CD4-positive, alpha-beta T cell treated with Interleukin-4 for 4 hours (primary cell): ENCODE data around the gene ITPKB.
"Not testable (repeated sequence)": the region's sequence is repeated elsewhere in the genome, so short reads cannot be mapped to it uniquely, and the experiment has no call there.

Source experiments
- DNase-seq: peaks from one replicate; pipeline ENCODE4 v3.0.0-alpha.2; 2020

The ITPKB gene

GRCh38 chr1:226738995-226739695 lies at the start of gene ITPKB:
TSS of gene ITPKB (minus strand) at chr1:226739282. CDS start at chr1:226737458, 1,824 bp downstream.
- peak; percentile 90 for DNase-seq

- no peak for DNase-seq
These were observed 48.6 kb upstream of the ITPKB start for GRCh38 chr1:226787638-226788037.

DNA sequence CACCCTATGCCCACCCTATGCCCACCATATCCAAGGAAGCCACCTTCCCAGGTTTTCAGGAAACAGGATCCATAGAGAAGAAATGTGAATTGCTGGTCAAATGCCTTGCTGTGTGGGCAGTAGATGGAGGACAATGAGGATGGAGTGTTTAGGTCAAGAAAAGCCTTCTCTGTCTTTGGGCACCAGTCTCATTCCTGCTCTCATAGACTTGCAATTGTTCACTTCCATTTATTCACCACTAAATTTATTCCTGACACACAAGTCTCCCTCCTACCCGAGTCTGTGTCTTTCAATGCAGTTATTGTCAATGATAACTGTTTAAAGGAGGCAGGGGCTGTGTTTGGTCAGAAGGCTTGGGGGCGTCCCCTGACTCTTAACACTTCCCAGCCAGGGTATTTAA lies 48.0 kb upstream of the ITPKB start:
- DNase-seq: no peak

DNA sequence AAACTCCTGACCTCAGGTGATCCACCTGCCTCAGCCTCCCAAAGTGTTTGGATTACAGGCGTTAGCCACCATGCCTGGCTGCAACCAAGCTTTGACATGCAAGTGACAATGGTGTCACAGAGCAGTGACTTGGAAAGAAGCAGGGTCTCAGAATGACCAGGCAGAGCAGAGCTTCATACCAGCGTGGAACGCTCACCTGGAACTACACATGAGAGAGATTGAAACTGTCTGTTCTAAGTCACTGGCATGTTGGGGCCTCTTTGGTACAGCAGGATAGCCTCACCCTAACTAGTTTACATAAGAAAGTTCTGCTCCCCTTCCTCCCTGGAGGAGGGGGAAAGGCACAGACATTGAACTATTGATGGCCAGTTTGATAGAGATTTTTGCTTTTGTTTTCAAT lies 47.5 kb upstream of the ITPKB start:
- DNase-seq: no peak

DNA sequence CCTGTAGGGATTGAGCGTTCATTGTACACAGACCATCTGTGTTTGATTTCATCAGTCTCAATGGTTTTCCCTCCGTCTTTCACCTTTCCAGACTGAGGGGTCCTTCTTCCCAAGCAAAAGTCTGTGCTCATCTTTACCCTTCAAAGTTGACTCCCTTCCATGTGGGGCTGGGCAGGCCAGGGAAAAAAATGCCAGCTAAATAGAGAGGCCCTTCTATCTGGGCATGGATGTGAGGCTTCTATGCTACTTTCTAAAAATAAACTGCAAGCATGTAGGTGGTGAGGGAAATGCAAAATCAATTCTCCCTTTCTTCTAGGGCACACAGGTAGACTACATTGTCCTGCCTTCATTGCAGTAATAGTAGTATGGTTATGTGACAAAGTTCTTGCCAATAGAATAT lies 46.7 kb upstream of the ITPKB start:
- DNase-seq: no peak

- DNase-seq: no peak
These were observed 45.3 kb upstream of the ITPKB start for GRCh38 chr1:226784081-226785049.

DNA sequence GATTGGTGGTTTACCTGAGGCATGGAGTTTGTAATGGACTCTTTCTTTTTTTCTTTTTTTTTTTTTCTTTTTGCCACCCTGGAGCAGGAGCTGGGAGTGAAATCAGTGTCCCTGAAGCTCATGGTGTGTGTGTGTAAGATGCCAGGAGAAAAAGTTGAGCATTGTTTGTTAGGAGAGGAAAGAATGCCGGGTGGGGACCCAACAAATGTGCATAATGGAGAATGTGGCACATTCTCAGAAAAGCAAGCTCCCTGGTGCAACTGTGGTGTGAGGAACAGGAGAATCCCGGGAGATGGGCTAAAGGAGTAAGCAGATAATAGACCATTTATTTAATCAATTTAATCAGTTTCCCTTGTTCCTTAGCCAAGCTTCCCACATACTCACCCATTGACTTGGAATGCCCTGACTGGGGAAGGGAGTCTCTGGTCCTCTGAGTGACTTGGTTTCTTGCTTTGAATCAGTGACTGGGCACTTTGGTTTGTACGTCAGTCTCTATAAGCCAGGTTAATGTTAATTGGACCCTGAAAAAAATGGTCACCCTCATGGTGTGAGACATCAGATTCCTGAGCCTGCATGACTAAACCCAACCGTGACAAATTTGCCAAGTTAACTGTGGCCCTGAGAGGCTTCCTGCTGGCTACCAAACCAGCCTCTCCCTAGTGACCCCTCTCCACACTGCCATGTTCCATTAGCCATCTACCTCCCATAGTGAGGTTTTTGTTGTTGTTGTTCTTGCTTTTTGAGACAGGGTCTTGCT lies 43.9 kb upstream of the ITPKB start:
- DNase-seq: no peak

GRCh38 chr1:226781937-226782609 lies 43.0 kb upstream of the ITPKB start:
- no peak for DNase-seq

DNA sequence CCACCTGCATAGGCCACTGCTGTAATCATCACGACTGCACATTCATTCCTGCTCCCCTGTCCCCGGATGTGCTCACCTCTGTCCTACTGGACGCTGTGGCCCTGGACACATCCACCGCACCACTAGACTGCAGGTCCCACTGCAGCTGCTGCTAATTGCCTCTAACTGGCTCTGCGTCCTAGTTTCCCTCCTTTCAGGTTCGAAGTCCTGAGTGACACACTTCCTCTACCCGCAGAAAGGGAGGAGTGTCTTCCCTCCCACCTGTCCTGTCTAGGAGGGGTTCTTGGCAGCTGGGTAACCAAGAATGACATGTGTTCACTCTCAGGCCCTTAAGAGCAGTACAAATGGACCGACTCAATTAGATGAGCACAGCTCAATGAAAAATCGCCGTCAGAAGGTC lies 40.5 kb upstream of the ITPKB start:
- no peak for DNase-seq

DNA sequence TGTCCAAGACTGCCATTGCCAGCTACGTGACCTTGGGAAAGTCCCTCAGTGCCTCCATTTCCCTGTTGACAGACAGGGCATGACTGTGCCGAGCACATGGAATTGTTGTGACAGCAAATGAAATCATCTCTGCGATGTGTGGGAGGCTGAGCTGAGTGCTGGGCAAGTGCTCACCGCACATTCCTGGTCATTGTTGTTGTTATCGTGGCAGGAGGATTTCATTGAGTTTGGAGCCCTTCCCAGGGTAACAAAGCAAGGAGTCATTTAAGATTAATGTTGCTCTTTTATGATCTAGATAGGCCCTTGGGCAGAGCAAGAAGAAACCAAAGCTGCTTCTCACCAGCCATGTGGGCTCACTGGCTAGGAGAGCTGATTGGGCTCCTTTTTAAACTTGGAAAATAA lies 39.6 kb upstream of the ITPKB start:
- no peak for DNase-seq

GRCh38 chr1:226776975-226777374 lies 37.9 kb upstream of the ITPKB start:
- DNase-seq: no peak

DNA sequence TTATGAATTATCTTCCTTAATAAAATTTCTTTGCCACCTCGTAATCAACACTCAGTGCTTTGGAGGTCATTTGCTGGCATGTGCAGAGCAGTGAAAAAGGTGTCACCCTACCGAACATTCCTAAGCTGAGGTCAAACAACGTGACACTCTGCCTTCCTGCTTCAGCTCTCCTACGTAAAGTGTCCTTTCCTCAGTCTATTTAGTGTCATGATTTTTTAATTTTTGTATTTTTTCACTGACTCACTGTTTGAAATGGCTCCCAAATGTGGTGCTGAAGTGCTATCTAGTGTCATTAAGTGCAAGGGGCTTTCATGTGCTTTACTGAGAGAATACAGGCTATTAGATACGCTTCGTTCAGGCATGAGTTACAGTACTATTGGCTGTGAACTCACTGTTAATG lies 37.0 kb upstream of the ITPKB start:
- DNase-seq: no peak

DNA sequence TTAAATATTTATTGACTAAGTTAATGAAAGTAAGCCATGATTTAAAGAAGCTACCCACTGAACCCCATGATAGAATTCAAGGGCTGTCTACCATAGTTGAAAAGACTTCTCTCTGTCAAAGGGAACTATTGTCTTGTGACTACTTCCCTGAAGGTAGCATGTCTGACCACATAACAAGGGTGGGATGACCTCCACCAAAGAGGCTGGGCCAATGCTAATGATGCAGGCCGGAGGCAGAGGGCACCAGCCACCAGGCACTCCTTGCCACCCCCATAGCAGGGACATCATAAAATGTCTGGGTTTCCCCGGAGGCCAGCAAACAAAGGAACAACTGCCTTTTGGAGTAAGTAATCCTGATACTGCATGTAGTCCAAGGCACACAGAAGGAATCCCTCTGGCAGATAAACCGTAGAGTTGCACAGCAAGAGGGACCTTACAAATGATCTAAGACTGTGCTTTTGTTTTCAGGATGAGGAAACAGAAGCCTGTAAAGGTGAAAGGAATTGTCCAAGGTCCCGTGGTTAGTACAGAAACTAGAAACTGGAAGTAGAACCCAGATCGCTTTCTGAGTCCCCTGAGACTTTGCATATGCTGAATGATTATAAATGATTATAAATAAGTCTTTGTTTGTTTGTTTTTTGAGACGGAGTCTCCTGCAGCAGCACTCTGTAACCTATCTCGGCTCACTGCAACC lies 33.5 kb upstream of the ITPKB start:
- no peak for DNase-seq

DNA sequence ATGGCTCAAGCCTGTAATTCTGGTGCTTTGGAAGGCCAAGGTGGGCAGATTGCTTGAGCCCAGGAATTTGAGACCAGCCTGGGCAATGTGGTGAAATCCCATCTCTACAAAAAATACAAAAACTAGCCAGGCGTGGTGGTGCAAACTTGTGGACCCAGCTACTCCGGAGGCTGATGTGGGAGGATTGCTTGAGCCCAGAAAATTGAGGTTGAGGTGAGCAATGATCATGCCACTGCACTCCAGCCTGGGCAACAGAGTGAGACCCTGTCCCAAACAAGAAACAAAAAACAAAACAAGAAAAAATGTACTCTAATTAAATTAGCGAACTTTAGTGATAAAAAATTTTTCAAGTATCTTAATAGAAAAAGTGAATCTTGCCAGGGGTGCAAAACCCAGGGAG lies 28.1 kb upstream of the ITPKB start:
- not testable (repeated sequence) for DNase-seq

DNA sequence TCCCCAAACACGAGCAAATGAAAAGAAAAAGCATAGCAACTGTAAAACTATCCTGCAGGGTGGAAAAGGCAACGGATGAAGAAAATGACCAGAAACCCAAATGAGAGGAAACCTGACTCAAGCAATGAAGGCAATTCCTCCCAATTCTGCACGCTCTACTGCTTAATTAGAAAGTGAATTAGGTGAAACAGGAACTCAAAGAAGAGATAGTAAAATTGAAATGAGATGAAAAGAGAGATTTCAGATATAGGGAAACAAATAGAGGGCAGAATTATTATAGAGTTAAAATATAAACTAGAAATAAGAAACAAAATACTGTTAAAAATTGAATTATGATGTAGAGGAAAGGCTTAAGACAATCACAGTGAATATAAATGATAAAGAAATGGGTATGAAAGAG lies 27.5 kb upstream of the ITPKB start:
- no peak for DNase-seq

DNA sequence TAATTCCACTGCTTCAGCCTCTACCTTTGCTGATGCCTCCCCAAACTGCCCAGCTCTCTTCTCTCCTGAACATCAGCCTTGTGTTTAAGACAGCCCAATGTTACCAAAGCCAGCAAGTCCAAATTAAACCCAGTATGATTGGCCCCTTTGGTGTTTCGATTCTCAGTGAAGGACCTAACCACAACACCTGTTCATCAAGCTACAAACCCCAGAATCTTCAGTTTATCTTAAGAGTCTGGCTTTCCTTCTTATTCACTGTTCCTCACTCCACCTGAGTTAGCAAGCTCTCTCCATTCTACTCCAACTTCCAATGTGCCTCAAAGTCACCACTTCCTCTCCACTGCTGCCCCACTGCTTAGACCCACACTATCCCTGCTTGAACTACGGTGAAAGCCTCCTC lies 25.5 kb upstream of the ITPKB start:
- DNase-seq: no peak

DNA sequence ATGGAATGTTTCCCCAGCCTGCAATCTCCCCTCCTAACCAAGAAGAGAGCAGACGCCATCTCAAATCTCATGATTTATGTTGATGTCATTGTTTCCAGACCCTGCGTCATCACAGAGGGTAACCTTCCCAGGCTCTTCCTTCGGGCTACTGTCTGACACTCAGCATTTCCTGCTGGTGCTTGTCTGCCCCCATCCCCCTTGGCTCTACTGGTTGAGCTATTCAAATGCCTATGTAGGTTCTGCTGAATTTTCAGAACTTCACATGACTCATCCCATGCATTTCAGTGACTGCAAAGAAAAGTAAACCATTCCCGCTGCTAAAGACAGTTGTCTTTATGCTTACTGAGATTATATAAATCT lies 24.8 kb upstream of the ITPKB start:
- DNase-seq: peak; percentile 8

DNA sequence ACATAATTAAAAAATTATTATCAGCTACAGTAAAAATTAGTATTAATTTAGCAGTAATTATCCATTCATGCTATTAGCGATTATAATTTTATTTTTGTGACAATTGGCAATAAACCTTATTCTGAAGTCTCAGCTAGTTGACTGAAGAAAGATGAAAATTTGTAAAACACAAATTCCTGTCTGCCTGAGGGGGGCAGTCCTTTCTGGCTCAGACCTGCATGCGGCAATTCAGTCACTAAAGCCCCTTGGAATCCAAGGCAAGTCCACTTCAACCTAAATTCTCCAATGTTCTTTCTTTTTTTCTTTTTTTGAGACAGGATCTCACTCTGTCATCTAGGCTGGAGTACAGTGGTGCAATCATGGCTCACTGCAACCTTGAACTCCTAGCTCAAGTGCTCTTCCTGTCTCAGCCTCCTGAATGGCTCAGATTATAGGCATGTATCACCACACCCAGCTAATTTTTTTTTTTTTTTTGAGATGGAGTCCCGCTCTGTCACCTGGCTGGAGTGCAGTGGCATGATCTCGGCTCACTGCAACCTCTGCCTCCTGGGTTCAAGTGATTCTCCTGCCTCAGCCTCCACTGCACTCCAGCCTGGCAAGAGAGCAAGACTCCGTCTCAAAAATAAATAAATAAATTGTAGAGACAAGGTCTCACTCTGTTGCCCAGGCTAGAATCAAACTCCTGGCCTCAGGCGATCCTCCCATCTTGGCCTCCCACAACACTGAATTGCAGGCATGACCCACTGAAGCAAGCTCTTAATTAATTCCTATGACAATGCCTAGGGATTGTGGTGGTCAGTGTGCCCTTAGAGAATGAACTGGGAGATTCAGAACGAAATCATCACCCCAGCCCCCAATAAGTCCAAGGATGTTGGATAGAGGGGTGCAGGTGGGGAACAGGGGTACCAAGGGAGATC lies 24.2 kb upstream of the ITPKB start:
- DNase-seq: no peak

DNA sequence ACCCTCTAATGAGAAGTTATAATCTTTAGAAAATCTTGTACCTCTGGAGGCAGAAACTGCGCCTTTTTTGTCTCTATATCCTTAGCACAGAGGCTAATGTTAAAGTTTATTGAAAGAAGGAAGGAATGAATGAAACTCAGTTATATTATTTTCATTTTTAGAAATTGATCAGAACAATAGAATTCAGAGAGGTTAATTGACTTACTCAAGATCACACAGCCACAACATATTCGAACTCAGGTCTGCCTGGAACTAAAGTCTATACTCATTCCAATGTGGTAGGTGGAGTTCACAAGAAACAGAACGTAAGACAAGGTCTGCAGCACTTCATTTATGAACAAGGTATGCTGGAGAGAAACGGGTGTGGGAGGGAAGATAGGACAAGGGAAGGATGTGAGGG lies 23.0 kb upstream of the ITPKB start:
- DNase-seq: no peak

- no peak for DNase-seq
These were observed 22.2 kb upstream of the ITPKB start for GRCh38 chr1:226761322-226761721.
